ENCODE data around the gene CTSC. TPM values are rescaled to one million over a fixed set of nuclear protein-coding genes. Genes with fewer than 3 reads are reported as not detected.

Gene CTSC
- total RNA-seq, 2 donors from 2014 or later = 96.7 to 147 TPM

DNA sequence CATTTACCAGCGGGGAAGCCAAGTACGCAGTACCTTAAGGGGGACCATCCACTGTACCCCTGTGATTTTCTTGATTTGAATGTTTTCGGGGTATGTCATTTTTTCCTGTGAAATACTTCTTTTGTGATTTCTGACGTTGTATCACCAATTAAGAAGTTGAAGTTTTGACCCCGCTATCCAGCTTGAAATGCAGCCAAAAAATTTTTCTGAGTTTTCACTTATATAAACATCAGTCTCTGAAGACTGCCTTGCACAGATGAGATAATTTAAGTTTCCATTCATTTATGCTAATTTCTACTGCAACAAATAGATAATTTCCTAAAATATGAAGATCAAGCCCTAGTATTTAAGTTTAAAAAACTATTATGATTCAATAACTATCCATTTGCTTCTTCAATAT lies 20.0 kb downstream of the CTSC start:
- H3K9me3 ChIP-seq = no peaks in the 10 kb centered on the region
- no peak for DNase-seq
- H3K9ac ChIP-seq (ENCODE audit: low read depth in 2 of 2, low read length in 2 of 2) = no peak overlapping the region
- TF ChIP-seq, protein P1, sequence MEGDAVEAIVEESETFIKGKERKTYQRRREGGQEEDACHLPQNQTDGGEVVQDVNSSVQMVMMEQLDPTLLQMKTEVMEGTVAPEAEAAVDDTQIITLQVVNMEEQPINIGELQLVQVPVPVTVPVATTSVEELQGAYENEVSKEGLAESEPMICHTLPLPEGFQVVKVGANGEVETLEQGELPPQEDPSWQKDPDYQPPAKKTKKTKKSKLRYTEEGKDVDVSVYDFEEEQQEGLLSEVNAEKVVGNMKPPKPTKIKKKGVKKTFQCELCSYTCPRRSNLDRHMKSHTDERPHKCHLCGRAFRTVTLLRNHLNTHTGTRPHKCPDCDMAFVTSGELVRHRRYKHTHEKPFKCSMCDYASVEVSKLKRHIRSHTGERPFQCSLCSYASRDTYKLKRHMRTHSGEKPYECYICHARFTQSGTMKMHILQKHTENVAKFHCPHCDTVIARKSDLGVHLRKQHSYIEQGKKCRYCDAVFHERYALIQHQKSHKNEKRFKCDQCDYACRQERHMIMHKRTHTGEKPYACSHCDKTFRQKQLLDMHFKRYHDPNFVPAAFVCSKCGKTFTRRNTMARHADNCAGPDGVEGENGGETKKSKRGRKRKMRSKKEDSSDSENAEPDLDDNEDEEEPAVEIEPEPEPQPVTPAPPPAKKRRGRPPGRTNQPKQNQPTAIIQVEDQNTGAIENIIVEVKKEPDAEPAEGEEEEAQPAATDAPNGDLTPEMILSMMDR (IDR thresholded peaks at IDR 0.05) = no peak
- H3K4me1 ChIP-seq = no peaks in the 10 kb centered on the region
- no peak overlapping the region for H3K4me3 ChIP-seq
- H3K27me3 ChIP-seq = no peaks in the 10 kb centered on the region
- intact Hi-C loops (cut with DNase I) = no loop called here
- no peaks in the 10 kb centered on the region for H3K36me3 ChIP-seq
- no peak overlapping the region for H3K27ac ChIP-seq

DNA sequence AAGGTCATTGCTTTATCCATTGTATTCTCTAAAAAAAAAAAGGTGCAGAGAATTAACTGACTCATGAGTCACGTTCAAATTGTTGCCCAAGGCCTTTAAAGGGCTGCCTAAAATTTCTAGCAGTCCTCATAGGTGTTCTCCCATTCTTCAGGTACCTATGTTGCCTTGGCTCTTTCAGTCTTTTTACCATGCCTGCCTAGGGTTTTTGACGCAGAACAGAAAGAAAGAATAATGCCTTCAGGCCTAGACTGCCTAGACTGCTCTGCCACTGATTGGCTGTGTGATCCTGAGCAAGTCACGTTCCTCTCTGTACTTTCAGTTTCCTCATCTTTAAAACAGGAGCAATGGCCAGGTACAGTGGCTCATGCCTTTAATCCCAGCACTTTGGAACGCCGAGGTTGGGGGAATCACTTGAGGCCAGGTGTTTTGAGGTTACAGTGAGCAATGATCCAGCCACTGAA lies 21.5 kb downstream of the CTSC start:
- Histone ChIP-seq H3K4me3 (no peak overlapping the region), H3K9ac (ENCODE audit: low read depth in 2 of 2, low read length in 2 of 2) (peak overlapping the region in 1 of 2 donors; percentile 58), H3K27ac (peak overlapping the region; percentile 39), H3K9me3 (no peaks in the 10 kb centered on the region), H3K27me3 (no peaks in the 10 kb centered on the region), H3K4me1 (no peaks in the 10 kb centered on the region), H3K36me3 (no peaks in the 10 kb centered on the region)
- intact Hi-C loops (cut with DNase I) = no loop called here
- TF ChIP-seq, protein P1 (IDR thresholded peaks at IDR 0.05) = no peak
- peak; percentile 42 for DNase-seq

GRCh38 chr11:88315015-88315414 lies 22.5 kb downstream of the CTSC start:
- DNase-seq = no peak
- H3K9me3 ChIP-seq = no peaks in the 10 kb centered on the region
- H3K4me3 ChIP-seq = no peak overlapping the region
- intact Hi-C loops (cut with DNase I) = no loop called here
- no peaks in the 10 kb centered on the region for H3K27me3 ChIP-seq
- H3K36me3 ChIP-seq = no peaks in the 10 kb centered on the region
- TF ChIP-seq, protein P1 (IDR thresholded peaks at IDR 0.05) = no peak
- no peak overlapping the region for H3K27ac ChIP-seq
- H3K4me1 ChIP-seq = no peaks in the 10 kb centered on the region
- no peak overlapping the region for H3K9ac ChIP-seq (ENCODE audit: low read depth in 2 of 2, low read length in 2 of 2)

DNA sequence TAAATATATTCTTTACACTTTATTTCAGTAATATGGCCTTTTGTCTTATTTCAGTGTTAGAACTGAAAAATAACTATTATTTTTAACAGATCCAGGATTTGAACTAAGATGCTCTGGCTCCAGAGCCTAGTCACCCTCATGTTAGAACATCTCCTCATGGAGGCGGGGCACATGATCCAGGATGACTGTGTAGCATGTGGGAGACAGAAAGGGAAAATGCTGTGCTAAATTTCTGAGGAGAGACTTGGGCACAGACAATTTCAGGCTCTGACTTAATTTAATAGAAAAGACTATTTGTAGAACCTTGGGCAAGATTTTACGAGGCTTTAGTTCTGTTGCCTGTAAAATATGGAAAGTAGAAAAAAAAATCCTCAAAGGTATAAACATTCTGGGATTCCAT lies 24.1 kb downstream of the CTSC start:
- Histone ChIP-seq H3K36me3 (no peaks in the 10 kb centered on the region), H3K4me3 (no peak overlapping the region), H3K27ac (no peak overlapping the region), H3K9ac (ENCODE audit: low read depth in 2 of 2, low read length in 2 of 2) (no peak overlapping the region), H3K27me3 (no peaks in the 10 kb centered on the region), H3K4me1 (no peaks in the 10 kb centered on the region), H3K9me3 (no peaks in the 10 kb centered on the region)
- no peak for DNase-seq
- intact Hi-C loops (cut with DNase I) = no loop called here
- TF ChIP-seq, protein P1 (IDR thresholded peaks at IDR 0.05) = no peak

GRCh38 chr11:88312628-88313027 lies 24.9 kb downstream of the CTSC start:
- intact Hi-C loops (cut with DNase I) = no loop called here

More at GRCh38 chr11:88312628-88313027, 24.9 kb downstream of the CTSC start:
- Histone ChIP-seq H3K27ac (no peak overlapping the region), H3K9ac (ENCODE audit: low read depth in 2 of 2, low read length in 2 of 2) (no peak overlapping the region), H3K4me1 (no peaks in the 10 kb centered on the region), H3K4me3 (no peak overlapping the region), H3K36me3 (no peaks in the 10 kb centered on the region), H3K27me3 (no peaks in the 10 kb centered on the region), H3K9me3 (no peaks in the 10 kb centered on the region)
- DNase-seq = no peak
- TF ChIP-seq, protein P1 (IDR thresholded peaks at IDR 0.05) = no peak

All from colonic mucosa (tissue), 4 donors.